Right kidney (tissue), 9 donors: ENCODE data around the gene XIRP1.
"Not testable (repeated sequence)": the region's sequence is repeated elsewhere in the genome, so short reads cannot be mapped to it uniquely, and the experiment has no call there.

Source experiments
- DNase-seq: peaks from one replicate; pipeline ENCODE4 v3.0.0-alpha.2; 2016
- long read RNA-seq, 8 donors: transcript quantifications; one replicate each; lab custom pipeline, GENCODE V29; 2026

The XIRP1 gene, protein sequence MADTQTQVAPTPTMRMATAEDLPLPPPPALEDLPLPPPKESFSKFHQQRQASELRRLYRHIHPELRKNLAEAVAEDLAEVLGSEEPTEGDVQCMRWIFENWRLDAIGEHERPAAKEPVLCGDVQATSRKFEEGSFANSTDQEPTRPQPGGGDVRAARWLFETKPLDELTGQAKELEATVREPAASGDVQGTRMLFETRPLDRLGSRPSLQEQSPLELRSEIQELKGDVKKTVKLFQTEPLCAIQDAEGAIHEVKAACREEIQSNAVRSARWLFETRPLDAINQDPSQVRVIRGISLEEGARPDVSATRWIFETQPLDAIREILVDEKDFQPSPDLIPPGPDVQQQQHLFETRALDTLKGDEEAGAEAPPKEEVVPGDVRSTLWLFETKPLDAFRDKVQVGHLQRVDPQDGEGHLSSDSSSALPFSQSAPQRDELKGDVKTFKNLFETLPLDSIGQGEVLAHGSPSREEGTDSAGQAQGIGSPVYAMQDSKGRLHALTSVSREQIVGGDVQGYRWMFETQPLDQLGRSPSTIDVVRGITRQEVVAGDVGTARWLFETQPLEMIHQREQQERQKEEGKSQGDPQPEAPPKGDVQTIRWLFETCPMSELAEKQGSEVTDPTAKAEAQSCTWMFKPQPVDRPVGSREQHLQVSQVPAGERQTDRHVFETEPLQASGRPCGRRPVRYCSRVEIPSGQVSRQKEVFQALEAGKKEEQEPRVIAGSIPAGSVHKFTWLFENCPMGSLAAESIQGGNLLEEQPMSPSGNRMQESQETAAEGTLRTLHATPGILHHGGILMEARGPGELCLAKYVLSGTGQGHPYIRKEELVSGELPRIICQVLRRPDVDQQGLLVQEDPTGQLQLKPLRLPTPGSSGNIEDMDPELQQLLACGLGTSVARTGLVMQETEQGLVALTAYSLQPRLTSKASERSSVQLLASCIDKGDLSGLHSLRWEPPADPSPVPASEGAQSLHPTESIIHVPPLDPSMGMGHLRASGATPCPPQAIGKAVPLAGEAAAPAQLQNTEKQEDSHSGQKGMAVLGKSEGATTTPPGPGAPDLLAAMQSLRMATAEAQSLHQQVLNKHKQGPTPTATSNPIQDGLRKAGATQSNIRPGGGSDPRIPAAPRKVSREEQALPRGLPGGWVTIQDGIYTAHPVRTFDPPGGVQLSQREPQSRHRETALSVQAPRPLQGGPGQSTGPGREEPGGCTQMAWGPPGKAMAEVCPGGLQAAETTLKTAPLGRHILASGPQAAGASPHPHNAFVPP (N-terminal part only)
- long read RNA-seq, donor 1: 0 reads
- long read RNA-seq, donor 2: 0 reads
- long read RNA-seq, donor 3: 0 reads
- long read RNA-seq, donor 4: 0 reads
- long read RNA-seq, donor 5: 0 reads
- long read RNA-seq, donor 6: 0 reads
- long read RNA-seq, donor 7: 0 reads
- long read RNA-seq, donor 8: 0 reads

DNA sequence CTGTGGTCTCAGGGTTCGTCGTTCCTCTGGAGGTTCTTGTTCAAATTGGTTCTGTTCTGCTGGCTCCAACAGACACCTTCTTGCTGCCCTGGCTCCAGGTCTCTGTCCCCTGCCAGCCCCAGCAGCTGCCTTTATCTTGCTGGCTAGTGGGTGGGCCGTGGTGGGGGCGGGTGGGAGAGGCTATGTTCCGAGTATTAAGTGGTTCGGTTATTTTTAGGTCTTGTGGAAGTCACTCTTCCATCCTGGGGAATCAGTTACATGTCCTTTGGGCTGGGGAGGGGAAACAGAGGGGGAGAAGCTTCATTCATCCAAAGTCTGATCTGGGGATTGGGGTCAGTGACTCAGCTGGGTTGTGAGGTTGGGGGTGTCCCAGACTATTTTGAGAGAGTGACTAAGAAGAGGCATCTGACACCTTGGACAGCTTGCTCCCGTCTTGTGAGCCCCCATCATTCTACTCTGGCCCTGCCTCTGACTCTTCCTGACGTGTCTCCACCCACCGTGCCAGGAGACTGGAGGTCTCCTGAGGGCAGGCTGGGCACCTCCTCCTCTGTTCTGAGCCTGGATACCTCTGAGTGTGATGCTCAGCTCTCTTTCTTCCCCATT lies at the start of gene XIRP1:
TSS of gene XIRP1 (minus strand) at position 106 of the 603 bp plus-strand sequence. CDS start 3,150 bp downstream, outside the sequence.
- DNase-seq: no peak

GRCh38 chr3:39241561-39241960 lies 49.2 kb upstream of the XIRP1 start:
- no peak for DNase-seq

DNA sequence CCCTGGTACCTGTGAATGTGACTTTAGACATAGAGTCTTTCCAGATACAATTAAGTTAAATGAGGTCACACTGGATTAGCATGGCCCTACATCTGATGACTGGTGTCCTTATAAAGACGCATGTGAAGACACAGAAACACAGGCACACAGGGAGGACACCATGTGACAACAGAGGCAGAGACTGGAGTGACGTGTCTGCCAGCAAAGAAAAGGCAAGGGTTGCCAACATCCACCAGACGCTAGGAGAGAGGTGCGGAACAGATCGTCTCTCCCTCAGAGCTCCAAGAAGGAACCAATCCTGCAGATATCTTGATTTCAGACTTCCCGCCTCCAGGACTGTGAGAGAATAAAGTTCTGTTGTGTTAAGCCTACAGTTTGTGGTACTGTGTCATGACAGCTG lies 44.6 kb upstream of the XIRP1 start:
- no peak for DNase-seq

DNA sequence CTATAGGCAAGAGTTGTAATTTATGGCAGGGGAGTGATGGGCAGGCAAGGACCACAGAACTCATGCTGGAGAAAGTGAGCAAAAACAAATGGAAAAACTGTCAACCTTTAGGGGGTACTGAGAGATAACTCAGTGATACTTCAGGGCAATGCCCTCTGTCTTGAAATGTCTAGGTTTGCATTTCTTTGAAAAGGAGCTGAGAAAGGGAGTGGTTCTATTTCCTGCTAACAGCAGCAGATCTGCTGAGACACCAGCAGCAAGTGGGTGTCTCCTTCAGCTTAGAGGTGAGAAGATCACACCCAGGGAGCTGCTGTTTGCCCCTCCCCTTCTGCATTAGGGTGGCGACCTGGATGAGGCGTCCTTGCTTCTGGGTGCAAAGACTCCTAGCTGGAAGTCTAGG lies 42.3 kb upstream of the XIRP1 start:
- DNase-seq: no peak

- DNase-seq: no peak
These were observed 40.5 kb upstream of the XIRP1 start for GRCh38 chr3:39232859-39233258.

- DNase-seq: no peak
These were observed 38.1 kb upstream of the XIRP1 start for GRCh38 chr3:39230453-39230852.

DNA sequence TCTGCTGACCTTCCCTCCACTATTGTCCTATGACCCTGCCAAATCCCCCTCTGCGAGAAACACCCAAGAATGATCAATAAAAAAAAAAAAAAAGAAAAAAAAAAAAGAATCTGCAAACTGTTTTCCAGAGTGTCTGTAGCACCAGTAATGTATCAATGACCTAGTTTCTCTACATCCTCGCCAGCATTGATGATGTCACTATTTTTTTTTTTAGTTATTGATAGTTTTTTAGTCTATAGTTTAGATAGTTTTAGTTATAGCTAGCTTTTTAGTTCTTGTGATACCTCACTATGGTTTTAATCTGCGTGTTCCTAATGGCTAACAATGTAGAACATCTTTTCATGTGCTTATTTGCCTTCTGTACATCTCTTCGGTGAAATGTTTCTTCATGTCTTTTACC lies 36.1 kb upstream of the XIRP1 start:
- no peak for DNase-seq

DNA sequence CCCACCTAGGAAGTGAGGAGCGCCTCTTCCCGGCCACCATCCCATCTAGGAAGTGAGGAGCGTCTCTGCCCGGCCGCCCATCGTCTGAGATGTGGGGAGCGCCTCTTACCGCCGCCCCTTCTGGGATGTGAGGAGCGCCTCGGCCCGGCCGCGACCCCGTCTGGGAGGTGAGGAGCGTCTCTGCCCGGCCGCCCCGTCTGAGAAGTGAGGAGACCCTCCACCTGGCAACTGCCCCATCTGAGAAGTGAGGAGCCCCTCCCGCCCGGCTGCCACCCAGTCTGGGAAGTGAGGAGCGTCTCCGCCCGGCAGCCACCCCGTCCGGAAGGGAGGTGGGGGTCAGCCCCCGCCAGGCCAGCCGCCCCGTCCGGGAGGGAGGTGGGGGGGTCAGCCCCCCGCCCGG lies 35.2 kb upstream of the XIRP1 start:
- not testable (repeated sequence) for DNase-seq

DNA sequence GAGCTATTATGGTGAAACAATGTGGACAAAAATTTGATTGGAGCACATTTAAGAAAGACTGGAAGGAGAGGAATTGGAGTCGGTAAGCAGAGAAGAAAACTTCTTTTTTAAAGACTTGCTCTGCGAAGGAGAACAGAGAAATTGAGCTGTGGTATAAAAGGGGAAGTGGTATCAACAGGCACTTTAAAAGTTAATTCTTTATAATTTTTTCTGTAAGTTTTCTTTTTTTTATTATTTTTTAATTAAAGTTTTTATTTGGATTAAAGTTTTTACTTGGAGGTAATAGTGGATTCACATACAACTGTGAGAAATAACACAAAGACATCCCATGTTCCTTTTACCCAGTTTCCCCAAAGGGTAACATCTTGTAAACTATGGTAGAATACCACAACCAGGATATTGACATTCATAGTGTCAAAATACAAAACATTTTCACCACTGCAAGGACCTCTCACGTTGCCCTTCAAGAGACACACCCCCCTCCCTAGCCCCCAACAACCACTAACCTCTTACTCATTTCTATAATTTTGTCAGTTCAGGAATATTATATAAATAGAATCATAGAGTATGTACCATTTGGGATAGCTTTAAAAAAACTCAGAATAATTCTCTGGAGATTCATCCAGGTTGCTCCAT lies 33.8 kb upstream of the XIRP1 start:
- no peak for DNase-seq

DNA sequence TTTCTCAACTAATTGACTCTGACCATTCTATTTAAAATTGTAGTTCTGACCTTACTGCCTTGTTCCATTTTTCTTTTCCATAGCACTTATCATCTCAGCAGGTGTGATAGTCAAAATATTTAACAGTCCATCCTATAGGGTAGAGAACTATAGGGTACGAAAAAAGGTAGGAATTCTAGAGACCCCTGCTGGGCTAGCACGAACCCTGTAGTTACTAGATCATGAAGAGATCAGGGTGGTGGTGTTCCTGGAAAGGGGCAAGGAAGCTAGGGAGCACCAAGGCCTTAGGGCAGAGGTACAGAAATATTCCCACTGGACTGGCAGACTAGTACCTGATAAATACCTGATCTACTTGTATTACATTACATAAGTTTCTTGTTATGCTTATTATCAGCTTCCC lies 31.9 kb upstream of the XIRP1 start:
- DNase-seq: no peak

- DNase-seq: no peak
These were observed 30.5 kb upstream of the XIRP1 start for GRCh38 chr3:39222939-39223338.

GRCh38 chr3:39222462-39222861 lies 30.1 kb upstream of the XIRP1 start:
- no peak for DNase-seq

DNA sequence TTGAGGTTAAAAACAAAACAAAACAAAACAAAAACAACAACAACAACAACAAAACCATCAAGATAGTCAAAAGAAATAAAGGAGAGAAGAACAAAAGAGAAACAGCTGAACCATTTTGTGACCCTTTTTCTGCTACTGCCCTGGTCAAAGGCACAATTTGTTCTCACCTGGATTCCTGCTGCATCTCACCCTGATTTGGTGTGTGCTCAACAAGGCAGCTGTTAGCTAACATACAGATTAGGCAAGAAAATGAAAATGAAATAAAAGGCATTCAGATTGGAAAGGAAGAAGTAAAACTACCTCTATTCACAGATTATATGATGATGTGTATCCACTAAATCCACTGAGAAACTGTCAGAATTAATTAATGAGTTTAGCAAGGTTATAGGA lies 28.7 kb upstream of the XIRP1 start:
- DNase-seq: no peak

DNA sequence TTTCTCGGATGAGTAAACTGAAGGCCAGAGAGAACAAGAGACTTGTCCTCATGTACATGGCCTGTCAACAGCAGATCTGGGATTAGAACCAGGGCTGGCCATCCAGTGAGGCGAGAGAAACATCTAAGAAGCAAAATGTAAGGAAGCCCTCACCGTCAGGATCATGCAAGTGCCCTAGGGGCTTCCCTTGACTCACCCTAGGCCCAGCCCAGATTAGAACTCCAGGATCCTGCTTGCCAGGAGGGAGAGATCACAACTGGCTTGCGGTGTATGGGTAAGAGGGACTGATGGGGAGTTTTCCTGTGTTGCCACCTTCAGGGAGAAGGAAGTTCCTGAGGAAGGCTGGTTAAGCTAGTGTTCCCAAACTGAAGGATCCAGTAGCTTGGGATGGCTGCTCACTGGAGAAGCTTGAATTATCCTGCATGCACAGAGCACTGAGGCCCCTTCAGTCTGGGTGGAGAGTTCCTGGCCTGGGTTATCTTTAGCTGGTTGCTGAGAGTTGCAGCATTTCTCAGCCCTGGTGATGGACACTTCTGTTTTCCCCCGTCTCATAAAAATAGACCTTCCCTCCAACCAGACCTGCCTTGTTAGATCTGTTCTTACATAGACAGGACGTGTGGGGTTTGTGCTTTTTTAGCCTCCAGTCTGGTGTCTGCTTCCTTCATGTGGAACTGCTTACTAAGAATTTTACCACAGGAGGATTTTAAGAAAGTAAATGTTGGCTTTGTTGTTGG lies 28.2 kb upstream of the XIRP1 start:
- no peak for DNase-seq

DNA sequence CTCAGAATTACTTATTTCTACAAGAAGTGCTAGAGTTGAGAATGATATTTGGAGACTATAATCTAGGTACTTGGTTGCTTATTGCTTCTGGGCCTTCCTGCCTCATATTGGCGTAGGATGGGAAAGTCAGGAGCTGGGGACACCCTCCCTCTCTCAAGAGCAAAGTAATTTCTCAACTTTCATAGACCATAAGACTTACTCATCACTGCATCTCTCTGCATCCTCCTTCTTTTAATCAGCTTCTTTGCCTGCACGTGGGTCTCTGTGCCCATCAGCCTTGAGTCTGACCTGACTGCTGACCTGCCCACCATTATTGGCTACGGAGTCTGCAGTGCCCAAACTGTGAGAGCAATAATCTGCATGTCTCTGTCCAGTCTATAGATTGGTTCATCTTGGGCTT lies 27.3 kb upstream of the XIRP1 start:
- DNase-seq: no peak

- no peak for DNase-seq
These were observed 23.9 kb upstream of the XIRP1 start for GRCh38 chr3:39216176-39216790.

GRCh38 chr3:39213613-39214012 lies 21.2 kb upstream of the XIRP1 start:
- DNase-seq: no peak

- no peak for DNase-seq
These were observed 20.3 kb upstream of the XIRP1 start for GRCh38 chr3:39212665-39213064.

- DNase-seq: no peak
These were observed 19.1 kb upstream of the XIRP1 start for GRCh38 chr3:39211332-39212130.
